Embryonic facial prominence (tissue), 1 donor: ENCODE results near the gene RXRB.
"Not testable (repeated sequence)": the region's sequence is repeated elsewhere in the genome, so short reads cannot be mapped to it uniquely, and the experiment has no call there.

ENCODE experiments used
- DNase-seq: peaks from one replicate; pipeline ENCODE4 v3.0.0-alpha.2; 2016; ENCODE audit errors: extremely low spot score

The RXRB gene

DNA sequence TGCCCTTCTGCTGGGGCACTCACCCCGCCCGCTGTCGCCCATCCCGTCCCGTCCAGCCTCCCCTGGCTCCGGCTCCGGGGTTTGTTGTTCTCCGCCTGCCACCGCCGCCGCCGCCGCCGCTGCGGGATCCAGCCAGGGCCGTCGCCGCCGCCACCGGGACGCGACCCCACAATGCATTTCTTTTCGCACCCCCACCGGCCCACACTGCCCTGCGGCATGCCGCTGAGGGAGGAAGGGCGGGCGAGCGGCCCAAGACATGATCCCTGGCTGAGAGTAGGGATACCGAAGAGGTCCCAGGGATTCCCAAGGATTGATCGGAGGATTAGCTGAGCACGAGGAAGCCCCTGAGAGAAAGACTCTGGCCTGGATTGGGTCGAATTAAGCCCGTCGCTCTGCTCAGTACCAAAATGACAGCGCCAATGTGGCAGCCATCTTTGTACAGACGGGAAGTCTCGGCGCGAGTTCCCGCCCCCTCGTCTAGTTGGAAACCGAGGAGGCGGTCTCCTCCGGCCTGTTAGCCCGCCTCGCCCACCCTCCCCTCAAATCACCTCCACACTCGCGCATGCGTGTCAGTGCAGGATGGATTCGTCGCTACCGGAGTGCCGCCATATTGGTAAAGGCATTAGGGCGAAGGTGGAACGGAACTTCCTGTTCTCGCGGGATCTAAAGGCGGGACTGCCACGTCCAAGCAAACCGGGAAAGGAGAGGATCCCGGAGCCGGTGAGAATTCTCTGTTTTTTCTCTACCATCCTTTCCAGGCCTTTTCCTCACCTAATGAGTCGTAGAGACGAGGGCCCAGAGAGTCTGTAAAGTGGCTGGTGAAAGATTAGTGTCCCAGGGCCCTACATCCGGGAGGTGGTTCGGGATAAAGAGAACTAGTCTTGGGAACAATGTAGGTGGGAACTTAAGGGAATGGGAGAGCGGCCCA lies at the start of gene RXRB, which contains the start of gene SLC39A7:
Gene RXRB (minus strand): TSS at position 447 of the 928 bp plus-strand sequence. CDS start 189 bp downstream, at position 258.
Gene SLC39A7 (plus strand): TSS at position 649 of the 928 bp plus-strand sequence. CDS start 379 bp downstream, outside the sequence.
- peak; percentile 97 for DNase-seq

DNA sequence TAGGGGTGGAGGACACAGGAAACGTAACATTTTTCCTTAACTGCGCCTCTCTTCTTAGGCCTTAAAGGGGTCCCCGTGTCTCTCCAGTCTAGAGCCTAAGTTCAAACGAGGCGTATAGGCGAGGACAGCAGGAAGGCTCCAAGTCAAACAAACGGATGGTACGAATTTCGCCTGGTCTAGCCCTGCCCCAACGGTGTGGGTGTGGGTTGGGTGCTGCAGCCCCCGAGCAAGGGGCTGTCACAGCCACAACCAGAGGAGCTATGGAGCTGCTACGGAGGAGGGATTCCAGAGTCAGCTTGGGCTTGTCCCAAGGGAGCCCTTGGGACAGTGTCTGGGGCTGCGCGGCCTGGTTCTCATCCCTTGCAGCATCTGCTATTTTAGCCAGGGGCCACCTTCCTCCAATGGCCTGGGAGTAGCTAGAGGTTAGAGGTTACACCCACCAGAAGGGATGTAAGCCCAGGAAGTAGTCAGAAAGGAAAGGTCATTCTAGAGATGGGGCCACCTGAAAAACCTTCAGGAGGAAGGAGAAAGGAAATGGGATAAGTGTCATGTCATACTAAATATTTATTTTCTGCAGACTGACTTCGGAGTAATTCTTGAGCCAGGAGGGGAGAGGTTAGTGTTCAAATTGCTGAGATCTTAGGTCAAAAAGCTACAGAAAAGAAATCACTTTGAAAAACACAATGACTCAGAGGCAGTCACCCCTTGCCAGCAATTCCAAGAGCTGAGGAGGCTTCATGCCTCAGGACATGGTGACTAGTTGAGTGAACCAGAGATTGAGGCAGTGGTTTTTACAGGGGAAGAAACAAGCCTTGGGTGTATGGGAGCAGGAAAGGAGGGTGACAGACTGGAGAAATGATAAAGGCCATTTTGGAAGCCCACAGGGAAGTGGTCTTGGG lies 49.5 kb upstream of the RXRB start:
- DNase-seq, result no peak

DNA sequence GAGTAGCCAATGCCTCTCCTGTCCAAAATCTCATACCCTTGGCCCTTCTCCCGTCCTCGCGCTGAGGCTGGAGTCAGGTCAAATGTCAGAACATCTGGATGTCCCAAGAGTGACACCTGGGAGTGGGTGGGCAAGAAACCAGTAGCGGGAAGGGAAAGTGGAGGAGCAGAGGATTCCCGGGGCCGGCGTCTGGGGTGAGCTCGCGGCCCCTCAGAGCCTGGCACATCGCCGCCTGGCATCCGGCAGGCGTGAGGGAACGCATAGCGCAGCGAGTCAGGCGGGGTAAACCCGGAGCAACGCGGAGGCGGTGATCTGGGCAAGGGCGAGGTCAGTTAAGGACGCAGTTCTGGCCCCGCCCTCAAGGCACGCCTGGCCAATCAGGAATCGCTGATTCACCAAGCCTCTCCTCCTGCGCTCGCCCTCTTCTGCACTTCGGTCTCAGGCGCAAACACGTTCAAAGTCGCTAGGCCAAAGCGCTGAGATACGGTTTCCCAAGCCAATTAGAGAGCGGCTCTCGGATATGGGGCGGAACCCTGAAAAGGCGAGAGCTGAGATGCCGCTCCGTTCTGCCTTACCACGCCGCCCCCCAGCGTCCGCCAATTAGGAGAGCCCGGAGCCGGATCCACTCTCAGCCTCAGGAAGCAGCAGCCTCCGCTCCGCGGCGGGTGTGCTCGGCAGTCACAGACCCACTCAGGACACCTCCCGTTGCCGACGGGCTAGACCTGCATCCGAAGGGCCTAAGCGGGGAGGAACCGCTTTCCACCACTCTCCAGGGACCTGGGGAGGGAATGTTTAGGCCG lies 48.7 kb upstream of the RXRB start:
- peak; percentile 100 for DNase-seq

DNA sequence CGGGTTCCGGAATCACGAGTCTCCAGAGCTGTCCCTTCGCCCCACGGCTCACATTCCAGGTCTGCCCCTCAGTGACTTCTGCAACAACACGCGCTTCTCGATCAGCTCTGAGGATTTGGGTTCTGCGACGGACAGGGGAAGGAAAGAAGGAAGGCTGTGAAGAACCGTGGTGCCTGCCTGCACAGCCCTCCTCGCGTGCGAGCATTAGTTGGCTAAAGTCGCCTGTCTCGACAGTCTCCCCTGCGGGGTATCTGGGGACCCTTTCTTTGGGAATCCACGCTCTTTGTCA lies 48.1 kb upstream of the RXRB start:
- no peak for DNase-seq

DNA sequence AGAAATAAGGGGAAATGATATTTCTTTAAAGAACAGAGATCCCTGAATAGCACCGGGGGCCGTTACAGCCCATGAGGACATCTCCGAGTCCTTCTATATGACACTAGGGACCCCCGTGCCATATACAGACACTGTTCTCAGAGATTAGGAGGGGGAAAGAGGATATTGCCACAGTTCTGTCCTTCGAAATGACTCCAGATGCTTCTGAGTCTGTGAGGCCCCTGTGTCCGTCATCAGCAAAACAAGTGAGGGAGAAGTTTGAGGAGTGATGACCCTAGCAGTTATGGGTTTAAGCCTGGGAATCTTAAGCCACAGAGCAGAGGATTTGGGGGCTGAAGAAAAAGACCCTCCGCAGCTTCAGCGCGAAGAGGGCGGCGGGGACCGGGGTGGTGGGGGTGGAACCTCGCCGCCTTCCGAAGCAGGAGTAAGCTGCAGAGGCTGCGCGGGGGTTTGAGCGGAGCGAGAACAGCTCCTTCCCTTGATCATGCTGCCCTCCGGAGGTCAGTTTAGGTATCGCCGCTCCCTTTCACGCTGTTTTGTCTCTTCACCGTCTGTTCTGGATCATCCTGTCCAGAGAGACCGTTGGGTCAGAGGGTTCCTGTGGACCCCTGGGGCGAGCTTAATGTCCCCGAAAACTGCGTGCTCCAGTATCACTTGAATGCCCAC lies 47.6 kb upstream of the RXRB start:
- peak; percentile 74 for DNase-seq

DNA sequence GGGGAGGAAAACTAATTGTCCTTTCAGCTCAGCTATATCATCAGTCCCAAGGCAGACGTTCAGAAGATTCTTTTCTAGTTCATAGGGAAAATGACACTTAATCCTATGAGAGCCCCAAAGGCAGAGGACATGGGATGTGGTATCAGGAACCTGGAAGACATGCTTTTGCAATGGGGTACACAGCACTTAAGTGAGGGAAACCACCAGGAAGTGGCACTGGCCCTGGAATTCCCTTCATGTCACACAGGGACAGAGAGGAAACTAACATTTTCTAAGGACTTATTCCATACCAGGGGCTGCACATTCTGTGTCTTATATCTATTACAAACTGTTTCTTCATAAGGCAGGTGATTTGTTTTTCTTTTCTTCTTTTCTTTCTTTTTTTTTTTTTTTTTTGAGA lies 43.0 kb upstream of the RXRB start:
- no peak for DNase-seq

DNA sequence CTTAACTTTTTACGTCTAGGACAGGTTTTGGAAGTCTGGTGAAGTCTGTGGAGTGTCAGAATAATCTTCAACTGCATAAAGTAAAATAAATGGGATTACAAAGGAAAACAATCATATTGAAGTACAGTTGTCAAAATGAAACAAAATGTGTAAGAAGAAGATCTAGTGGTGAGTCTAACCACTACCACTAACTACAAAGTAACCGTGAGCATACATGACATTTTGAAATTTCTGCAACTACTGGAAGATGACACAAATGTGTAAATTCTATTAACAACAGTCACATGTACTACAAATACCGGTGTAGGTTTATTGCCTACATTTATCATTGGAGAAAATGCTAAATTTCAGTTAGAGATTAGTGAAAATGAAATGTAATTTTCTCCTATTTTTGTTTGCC lies 41.5 kb upstream of the RXRB start:
- DNase-seq, result no peak

DNA sequence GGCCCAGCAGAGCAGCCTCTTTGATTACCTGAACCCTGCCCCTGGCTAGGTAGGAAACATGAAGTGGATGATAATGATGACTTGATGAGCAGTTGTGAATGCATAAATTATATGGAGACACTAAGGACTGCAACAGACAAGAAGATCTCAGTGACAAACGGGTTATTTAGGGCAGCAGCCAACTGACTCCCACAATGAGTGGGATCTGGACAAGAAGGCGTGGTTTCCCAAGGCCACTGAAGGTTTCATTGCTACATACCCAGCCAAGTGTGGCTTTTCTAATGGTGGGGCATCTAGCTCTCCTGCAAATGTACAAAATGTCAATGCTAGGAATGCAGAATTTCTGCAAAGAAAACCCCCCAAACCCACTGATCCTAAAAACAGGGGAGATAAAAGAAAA lies 37.3 kb upstream of the RXRB start:
- DNase-seq, result no peak

DNA sequence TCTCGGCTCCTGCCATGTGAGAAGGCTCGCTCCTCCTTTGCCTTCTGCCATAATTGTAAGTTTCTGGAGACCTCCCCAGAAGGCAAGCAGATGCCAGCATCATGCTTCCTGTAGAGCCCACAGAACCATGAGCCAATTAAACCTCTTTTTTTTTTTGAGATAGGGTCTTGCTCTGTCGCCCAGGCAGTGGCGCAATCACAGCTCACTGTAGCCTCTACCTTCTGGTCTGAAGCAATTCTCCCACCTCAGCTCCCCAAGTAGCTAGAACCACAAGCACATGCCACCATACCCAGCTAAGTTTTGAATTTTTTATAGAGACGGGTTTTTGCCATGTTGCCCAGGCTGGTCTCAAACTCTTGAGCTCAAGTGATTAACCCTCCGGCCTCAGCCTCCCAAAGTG lies 36.4 kb upstream of the RXRB start:
- no peak for DNase-seq

DNA sequence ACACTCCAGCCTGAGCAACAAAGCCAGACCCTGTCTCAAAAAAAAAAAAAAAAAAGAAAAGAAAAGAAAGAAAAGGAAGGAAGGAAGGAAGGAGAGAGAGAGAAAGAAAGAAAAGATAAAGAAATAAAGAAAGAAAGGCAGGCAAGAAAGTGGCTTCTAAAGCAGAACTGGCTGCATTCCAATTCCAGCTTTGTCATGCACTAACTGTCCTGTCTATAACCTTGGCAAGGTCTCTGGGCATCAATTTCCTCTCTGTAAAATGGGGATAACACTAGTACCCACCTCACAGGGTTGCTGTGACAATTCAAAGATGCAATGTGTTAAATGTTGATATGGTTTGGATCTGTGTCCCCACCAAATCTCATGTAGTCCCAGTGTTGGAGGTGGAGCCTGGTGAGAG lies 35.9 kb upstream of the RXRB start:
- no peak for DNase-seq

DNA sequence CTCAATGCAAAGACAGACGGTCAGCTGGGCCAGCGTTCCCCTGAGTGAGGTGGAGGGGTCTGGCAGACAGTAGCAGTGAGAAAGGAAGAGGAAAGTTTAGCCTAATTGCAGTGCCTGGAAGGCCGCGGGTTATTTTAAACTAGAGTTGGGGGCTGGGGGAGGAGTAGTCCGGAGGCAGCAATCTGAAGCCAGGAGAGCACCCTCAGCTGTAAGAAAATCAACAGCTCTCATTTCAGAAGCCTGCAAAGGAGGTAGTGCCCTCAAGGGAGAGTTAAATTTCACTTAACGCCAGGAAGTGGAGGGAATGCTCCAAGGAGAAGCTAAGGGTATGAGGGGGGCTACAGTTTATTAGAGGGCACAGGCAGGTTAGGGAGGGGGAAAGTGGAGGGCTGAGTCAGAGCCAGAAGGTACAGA lies 34.8 kb upstream of the RXRB start:
- no peak for DNase-seq

DNA sequence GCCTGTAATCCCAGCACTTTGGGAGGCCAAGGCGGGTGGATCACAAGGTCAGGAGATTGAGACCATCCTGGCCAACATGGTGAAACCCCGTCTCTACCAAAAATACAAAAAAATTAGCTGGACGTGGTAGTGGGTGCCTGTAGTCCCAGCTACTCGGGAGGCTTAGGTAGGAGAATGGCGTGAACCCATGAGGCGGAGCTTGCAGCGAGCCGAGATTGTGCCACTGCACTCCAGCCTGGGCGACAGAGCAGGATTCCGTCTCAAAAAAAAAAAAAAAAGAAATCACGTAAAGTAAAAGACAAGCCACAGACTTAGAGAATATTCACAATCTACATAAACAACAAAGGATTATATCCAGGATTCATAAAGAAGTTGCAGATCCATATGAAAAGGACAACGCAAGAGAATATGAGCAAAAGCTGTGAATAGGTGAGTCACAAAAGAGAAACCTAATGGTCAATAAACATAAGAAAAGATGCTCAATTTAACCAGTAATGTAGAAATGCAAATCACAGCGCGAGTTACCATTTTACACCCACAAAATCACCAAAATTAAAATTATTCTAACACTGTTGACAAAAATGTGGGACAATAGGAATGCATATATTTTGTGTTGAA lies 26.1 kb upstream of the RXRB start:
- not testable (repeated sequence) for DNase-seq

DNA sequence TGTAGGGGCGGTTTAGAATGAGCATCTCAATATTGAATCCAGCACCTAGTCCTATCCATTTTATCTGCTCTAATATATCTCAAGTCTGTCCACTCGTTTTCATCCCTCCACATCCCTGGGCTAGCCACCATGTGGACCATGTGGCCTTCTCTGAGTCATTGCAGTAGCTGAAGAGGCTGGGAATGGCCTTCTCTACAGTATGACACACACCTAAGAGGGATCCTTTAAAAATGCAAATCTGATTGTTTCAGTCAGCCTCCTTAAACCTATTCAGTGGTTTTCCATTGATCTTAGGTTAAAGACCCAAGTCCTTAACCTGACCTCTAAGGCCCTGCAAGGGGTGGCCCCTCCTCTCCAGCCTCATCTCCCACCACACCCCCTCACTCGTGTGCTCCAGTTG lies 17.2 kb upstream of the RXRB start:
- DNase-seq, result no peak

DNA sequence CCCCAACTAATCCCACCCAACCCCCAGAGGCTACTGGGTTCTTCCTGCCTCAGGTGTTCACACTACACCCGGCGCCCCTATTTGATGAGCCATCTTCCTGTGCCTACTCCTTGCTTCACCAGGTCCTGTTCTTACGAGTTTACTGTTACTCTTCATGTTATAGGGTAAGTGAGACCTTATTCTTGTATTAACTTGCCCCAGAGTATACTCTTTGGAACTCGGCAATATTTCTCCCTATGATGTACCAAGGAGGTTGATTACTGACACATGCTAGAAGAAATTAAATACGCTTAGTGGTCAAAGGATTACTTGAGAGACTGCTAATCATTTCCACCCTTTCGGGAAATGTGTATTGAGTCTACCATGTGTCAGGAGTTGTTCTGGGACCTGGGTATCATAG lies 16.8 kb upstream of the RXRB start:
- no peak for DNase-seq

DNA sequence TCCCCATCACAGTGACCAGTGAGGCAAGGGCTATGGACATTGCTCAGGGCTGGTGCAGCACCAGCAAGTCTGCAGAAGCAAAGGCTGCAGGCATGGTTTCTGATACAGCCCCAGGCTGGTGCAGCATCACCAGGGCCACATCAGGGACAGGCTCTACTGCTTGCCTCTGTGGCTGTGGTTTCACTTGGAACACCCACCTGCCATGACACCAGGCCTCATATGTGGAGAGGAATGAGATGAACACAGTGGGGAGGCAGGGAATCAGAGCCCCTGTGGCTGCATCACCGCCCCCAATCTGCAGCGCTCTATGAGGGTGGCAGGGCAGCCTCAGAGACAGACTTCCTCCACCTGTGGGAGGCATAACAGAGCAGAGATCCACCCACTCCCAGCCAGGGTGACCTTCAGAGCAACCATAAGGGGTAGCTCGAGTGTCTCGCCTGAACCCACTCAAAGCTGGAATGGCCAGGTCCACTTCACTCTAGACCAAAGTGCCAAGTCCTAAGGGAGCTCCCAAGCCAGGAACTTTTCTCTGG lies 15.7 kb upstream of the RXRB start:
- DNase-seq, result no peak

DNA sequence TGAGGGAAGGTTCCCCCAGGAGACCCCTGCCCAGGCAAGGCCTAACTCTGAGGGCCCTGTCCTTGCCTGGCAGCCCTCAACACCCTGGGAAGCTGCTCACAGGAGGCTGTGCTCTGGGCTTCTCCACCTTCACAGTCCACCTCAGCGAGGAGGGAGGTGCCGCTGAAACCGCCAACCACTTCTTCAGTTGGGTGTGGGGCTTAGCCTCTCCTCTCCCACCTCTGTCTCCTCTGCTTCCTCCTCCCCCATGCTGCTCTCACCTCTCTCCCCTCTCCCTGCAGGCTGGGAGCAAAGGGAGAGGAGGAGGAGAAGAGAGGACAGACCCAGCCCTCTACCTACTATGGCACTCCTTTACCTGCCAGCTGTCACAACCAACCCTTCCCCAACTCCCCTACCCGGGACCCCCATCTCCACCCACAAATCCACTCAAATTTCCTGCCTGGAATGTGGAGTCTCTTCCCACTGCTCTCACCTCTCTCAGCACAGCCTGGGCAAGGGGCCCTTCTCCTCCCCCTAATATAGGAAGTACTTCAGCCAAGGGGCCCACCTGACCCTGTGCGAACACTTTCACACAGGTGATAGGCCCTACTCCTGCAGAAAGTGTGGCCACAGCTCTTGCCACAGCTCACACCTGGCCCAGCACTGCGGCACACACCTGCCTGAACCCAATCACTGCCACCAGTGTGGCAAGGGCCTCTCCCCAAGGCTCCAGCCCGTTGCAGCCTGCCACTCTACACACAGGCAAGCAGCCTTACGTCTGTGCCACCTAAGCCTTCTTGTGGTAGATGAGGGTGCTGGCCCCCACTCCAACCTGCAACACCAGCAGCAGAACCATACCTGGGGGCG lies 15.0 kb upstream of the RXRB start:
- no peak for DNase-seq

DNA sequence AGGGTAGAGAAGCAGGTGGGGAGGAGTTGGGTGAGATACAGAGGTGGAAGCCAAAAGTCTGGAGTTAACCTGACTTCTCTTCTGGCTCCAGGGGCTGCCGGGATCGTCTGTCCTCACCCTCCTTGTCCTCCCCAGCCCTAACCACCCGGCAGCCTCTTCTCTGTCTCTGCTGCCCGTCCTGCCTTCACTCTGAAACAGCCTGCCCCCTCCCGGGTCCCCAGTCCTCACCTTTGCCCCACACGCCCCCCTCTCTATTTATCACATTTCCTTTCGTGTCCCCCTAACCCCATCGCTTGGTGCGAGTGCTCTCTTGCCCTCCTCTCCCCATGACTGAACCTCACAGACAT lies 13.5 kb upstream of the RXRB start:
- DNase-seq, result no peak

DNA sequence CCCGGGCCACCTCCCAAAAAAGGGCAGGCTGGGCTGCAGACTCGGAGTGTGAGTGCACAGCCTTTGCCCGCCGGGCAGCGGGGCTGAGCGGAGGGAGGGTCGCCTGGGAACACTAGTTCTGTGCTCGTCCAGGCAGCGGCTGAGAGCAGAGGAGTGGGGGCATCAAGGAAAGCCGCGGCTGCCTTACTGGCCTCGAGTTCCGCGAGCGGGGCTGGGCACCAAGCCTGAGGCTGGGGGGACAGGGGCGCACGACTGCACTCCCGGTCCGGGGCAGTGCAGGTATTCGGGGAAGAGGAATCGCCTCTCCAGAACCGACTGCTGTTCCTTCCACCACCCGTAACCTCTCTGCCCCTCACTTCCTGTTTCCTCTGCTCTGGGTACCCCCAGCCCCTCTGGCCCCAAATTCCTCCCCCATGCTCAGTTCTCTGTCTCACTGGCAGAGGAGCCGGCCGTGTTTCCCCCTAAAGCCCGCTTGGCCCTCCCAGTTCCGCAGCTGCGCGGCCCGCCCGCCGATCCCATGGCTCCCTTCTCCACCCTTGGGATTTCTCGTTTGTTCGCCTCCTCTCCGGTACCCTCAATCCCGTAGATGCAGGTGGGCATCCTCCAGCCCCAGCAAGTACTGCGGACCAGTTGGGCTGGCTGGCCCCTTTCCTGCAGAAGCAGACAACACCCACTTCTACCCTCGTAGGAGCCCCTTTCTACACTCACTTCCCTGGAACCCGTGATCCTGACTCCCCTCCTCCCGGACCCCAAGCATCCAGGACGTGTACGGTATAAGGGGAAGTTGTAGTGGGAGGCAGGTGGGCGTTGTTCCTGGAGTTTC lies 12.9 kb upstream of the RXRB start:
- no peak for DNase-seq

DNA sequence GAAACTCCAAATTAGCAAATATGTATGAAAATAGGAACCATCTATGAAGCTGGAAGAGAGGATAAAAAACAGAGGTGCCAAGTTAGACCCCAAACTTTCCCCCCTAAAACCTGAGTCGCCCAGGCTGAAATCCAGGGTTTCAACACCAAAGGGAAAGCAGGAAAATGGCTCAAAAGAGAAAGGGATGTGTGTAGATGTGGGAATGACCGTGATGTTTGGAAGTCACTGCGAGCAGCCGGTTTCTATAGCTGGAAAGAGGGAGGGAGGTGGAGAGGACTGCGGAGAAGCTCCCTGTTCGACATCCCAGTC lies 12.3 kb upstream of the RXRB start:
- DNase-seq, result no peak
